Stimulated activated CD8-positive, alpha-beta memory T cell treated with anti-CD3 and anti-CD28 coated beads, Interleukin-7, amount 100 ng/mL, for 4 hours (primary cell): ENCODE data around the gene SPDYE9.
"Not testable (repeated sequence)": the region's sequence is repeated elsewhere in the genome, so short reads cannot be mapped to it uniquely, and the experiment has no call there.

Experiments
- DNase-seq, 2 donors: peaks; one replicate each; pipeline ENCODE4 v3.0.0-alpha.2; 2020; ENCODE audit warnings: low read depth in 2 of 2

Gene SPDYE9

GRCh38 chr7:73085938-73086337 is at the start of gene SPDYE9:
SPDYE9 (minus strand) TSS chr7:73086038; CDS start chr7:73084238, 1,800 bp downstream.
- DNase-seq: not testable (repeated sequence)

DNA sequence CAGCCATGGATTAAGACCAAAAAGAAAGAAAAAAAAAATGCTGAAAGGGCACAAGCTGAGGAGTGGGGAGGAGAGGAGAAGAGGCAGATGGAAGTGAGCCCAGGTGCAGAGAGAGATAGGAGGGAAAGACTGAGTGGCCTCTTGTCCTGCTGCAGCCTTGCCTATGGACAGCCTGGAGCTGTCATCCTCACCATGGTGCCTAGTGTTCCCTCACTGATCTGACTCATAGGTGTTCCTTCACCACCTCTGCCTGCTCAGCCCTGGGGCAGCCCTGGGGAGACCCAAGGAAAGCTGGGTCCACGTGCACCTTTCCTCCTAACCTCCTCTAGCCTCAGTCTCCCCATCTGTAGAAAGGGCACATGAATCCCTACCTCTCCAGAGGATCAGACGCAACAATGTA is 49.0 kb upstream of the SPDYE9 start:
- not testable (repeated sequence) for DNase-seq

DNA sequence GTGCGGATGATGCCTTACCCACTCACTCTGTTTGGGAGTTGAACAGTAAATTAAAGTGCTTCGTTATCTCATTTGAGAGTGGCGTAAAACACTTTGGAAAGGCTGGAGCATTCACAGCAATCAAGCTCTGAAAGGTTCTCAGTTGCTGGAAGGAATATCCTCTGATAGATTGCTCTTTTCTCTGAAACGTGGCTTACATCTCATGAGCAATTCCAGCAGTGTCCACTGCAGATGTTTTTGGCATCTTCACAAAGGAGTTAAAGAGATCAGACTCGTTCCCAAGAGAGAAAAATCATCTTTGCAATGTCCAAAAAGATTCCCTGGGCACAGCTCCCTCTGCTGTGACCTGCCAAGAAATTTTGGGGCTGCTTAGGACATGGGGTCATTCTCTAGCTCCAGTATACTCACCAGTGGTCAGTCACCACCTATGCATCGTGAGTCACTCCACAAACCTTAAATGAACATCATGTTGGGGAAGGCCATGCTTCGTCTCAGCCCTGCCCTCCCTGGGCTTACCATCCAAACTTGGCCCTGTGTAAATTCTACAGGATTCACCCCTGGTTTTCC is 46.9 kb upstream of the SPDYE9 start:
- not testable (repeated sequence) for DNase-seq

- not testable (repeated sequence) for DNase-seq
Measured at GRCh38 chr7:73130612-73131011, 44.8 kb upstream of the SPDYE9 start.

DNA sequence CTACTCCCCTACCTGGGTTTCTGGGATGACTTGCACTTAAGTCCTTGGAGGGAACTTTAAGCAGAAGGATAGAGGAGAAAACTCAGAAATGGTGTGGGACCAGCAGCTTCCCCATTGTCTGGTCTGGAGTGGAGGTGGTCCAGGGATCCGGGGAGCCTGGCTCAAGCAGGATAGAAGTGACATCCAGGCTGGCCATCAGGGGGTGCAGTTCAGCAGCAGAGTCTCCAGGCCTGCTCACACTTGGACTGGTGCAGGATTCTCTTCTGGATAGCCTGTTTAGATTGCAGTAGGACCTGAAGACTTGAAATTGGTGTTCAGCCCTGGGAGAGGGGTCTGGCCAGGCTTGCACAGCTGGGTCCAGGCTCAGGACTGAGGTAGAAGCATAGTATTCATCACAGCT is 38.3 kb upstream of the SPDYE9 start:
- not testable (repeated sequence) for DNase-seq

GRCh38 chr7:73122778-73123447 is 37.1 kb upstream of the SPDYE9 start:
- not testable (repeated sequence) for DNase-seq

- not testable (repeated sequence) for DNase-seq
Measured at GRCh38 chr7:73118155-73118554, 32.3 kb upstream of the SPDYE9 start.

DNA sequence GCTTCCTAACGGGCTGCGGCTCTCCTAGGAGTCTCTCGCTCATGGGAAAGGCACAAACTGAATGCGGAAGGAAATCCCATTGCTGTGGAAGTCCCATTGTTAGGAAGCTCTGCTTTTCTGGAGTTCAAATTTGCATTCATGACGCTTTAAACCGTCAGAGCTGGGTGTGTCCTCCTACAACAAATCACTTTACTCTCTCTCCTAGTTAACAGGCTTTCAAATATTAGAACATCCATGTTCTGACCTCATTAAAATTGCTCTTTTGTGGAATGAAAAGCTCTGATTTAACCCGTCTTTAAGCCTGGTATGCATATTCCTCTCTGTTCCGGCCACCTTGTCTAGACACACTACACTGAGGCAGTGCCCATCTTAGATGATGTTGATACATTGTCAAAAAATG is 28.0 kb downstream of the SPDYE9 start, which contains the start of gene SPDYE11:
SPDYE11 (minus strand) TSS at position 101 of the 400 bp plus-strand sequence. CDS start 1,800 bp downstream, outside the sequence.
- DNase-seq: not testable (repeated sequence)

DNA sequence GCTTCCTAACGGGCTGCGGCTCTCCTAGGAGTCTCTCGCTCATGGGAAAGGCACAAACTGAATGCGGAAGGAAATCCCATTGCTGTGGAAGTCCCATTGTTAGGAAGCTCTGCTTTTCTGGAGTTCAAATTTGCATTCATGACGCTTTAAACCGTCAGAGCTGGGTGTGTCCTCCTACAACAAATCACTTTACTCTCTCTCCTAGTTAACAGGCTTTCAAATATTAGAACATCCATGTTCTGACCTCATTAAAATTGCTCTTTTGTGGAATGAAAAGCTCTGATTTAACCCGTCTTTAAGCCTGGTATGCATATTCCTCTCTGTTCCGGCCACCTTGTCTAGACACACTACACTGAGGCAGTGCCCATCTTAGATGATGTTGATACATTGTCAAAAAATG is 56.2 kb downstream of the SPDYE9 start, which contains the start of gene SPDYE8:
SPDYE8 (minus strand) TSS at position 101 of the 400 bp plus-strand sequence. CDS start 1,800 bp downstream, outside the sequence.
- not testable (repeated sequence) for DNase-seq
